Measurements from ENCODE around the gene RTN4RL2. TPM values are rescaled to one million over a fixed set of nuclear protein-coding genes. Genes with fewer than 3 reads are reported as not detected.
A peak's percentile ranks its signal among the peaks of the same experiment; 100 is the strongest.

Gene RTN4RL2
- total RNA-seq, 3 donors from 2014 or later (not counting 1 experiment from before 2014, with no cell fraction given) = 0.38 to 0.61 (median 0.48) TPM

DNA sequence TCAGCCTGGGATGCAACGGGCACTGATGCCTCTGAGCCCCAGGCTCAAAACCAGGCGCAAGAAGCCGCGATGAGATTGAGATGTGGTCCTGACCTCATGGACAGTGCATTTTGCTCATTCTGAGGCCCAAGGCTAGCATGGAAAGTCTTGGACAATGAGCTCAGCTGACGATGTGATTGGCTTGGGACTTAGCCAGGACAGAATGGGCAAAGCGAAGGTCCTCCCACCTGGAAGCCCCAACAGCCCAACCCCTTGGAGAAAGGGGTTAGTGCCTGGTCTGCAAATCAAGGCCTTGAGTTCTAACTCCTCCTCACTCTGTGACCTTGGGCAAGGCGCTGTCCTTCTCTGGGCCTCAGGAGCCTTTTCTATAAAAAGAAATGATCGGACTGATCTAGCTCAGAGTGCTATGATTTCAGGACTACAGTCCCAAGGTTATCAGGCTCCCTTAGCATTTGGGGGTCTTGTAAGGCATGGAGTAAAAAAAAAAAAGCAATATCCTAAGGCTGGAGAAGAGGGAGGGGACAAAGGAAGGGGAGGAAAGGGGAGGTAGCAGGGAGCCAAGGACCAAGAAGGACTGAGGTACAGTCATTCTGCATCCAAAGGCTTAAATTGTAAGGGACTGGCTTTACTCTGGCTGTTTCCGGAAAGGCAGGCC, 36.1 kb upstream of the RTN4RL2 start:
- Mint-ChIP-seq H3K9me3 (no peaks in the 10 kb centered on the region), H3K27ac (peak overlapping the region; percentile 79 to 90), H3K4me3 (peak overlapping the region; percentile 41), H3K27me3 (ENCODE audit: low read depth in 2 of 2) (peaks cover 0 to 7% of the 10 kb centered on the region in 2 donors), H3K36me3 (no peaks in the 10 kb centered on the region), H3K4me1 (peaks cover 54 to 65% of the 10 kb centered on the region in 2 donors)
- Histone ChIP-seq H3K4me3 (ENCODE audit: low read length) (no peak overlapping the region), H3K27me3 (ENCODE audit: control insufficient read depth, insufficient read depth, low read length) (no peaks in the 10 kb centered on the region), H3K4me1 (ENCODE audit: control insufficient read depth, insufficient read depth, low read length) (peaks cover 60% of the 10 kb centered on the region), H3K27ac (ENCODE audit: low read length) (peak overlapping the region; percentile 65), H3K9me3 (ENCODE audit: control insufficient read depth, insufficient read depth, low read length) (no peaks in the 10 kb centered on the region), H3K36me3 (ENCODE audit: control insufficient read depth, insufficient read depth, low read length) (peaks cover 2% of the 10 kb centered on the region)
- ATAC-seq (no peak), DNase-seq (peak in 1 of 2 donors; percentile 12)
- intact Hi-C loops (cut with micrococcal nuclease) = no loop called here
- TF ChIP-seq CTCF (IDR thresholded peaks at IDR 0.05) = no peak
- 85% methylated on average over 9 of the region's 9 CpGs for WGBS (ENCODE audit: insufficient coverage)

GRCh38 chr11:57424792-57425564, 35.4 kb upstream of the RTN4RL2 start:
- no peak for TF ChIP-seq CTCF (IDR thresholded peaks at IDR 0.05)
- H3K36me3 ChIP-seq (ENCODE audit: control insufficient read depth, insufficient read depth, low read length) = peaks cover 2% of the 10 kb centered on the region
- ATAC-seq (peak; percentile 80 to 92 (median 86)), DNase-seq (peak; percentile 77 to 92)
- H3K4me3 ChIP-seq (ENCODE audit: low read length) = no peak overlapping the region
- 13% methylated on average over 15 of the region's 15 CpGs for whole genome bisulfite sequencing (ENCODE audit: insufficient coverage)
- H3K27me3 Mint-ChIP-seq (ENCODE audit: low read depth in 2 of 2) = peaks cover 0 to 7% of the 10 kb centered on the region in 2 donors
- peaks cover 60% of the 10 kb centered on the region for H3K4me1 ChIP-seq (ENCODE audit: control insufficient read depth, insufficient read depth, low read length)
- no peaks in the 10 kb centered on the region for H3K36me3 Mint-ChIP-seq
- peak overlapping the region; percentile 65 for H3K27ac ChIP-seq (ENCODE audit: low read length)
- H3K27me3 ChIP-seq (ENCODE audit: control insufficient read depth, insufficient read depth, low read length) = no peaks in the 10 kb centered on the region
- intact Hi-C loops (cut with micrococcal nuclease) = loop anchor here (5.0 kb wide), 1 partner anchor 88 kb away; the partner anchor contains the start of genes P2RX3 and SSRP1
- H3K9me3 Mint-ChIP-seq = no peaks in the 10 kb centered on the region
- H3K27ac Mint-ChIP-seq = peak overlapping the region; percentile 79 to 90
- peaks cover 54 to 65% of the 10 kb centered on the region in 2 donors for H3K4me1 Mint-ChIP-seq
- H3K4me3 Mint-ChIP-seq = peak overlapping the region; percentile 71
- H3K9me3 ChIP-seq (ENCODE audit: control insufficient read depth, insufficient read depth, low read length) = no peaks in the 10 kb centered on the region

DNA sequence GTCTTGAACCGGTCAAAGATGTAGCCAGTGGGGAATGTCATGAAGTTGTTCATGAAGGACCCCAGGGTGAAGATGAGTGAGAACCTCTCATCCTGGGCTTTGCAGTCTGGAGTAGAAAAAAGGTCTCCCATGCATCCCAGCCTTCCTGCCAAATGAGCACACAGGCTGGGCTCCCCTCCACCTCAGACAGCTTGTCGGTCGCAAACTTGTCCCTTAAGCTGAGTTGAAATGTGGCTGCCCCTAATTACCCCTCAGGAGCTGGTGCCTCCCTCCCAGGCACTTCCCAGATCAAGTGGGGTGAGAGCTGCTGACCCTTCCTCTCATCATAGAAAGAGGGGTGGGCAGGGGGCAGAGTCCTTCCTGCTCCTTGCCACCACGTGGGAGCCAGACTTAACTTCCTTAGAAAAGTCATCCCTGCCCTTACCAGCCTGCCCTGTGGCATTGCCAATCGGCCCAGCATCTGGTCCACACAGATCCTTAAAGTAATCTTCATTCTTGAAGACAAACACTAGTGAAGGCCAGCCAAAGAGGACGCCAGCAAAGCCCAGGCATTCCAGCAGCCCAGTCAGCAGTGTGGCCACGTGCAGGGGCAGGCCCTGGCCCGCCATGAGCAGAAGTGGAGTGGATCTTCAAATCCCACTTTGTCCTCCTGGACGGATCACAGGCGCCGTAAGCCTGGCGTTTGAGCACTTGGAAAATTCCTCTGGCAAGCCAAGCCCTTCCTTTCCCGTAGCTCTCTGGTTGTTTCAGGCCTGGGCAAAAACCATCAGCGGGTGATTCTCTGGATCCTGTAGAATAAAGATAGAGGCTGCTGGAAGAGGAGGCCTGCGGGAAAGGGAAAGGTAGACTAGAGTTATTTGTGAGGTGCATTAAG, 34.5 kb upstream of the RTN4RL2 start:
- no peaks in the 10 kb centered on the region for H3K9me3 ChIP-seq (ENCODE audit: control insufficient read depth, insufficient read depth, low read length)
- Mint-ChIP-seq H3K9me3 (no peaks in the 10 kb centered on the region), H3K27ac (peak overlapping the region; percentile 79 to 90), H3K4me1 (peaks cover 54 to 63% of the 10 kb centered on the region in 2 donors), H3K36me3 (no peaks in the 10 kb centered on the region), H3K4me3 (peak overlapping the region; percentile 91), H3K27me3 (ENCODE audit: low read depth in 2 of 2) (peaks cover 0 to 7% of the 10 kb centered on the region in 2 donors)
- peak overlapping the region; percentile 48 for H3K4me3 ChIP-seq (ENCODE audit: low read length)
- ATAC-seq = no peak
- TF ChIP-seq CTCF (IDR thresholded peaks at IDR 0.05) = no peak
- H3K36me3 ChIP-seq (ENCODE audit: control insufficient read depth, insufficient read depth, low read length) = no peaks in the 10 kb centered on the region
- WGBS (ENCODE audit: insufficient coverage) = 67% methylated on average over 15 of the region's 15 CpGs
- no peaks in the 10 kb centered on the region for H3K27me3 ChIP-seq (ENCODE audit: control insufficient read depth, insufficient read depth, low read length)
- intact Hi-C loops (cut with micrococcal nuclease) = loop anchor here (5.0 kb wide), 1 partner anchor 89 kb away; the partner anchor contains the start of genes P2RX3 and SSRP1
- H3K4me1 ChIP-seq (ENCODE audit: control insufficient read depth, insufficient read depth, low read length) = peaks cover 60% of the 10 kb centered on the region
- peak in 1 of 2 donors; percentile 17 for DNase-seq
- peak overlapping the region; percentile 65 for H3K27ac ChIP-seq (ENCODE audit: low read length)

All from natural killer cell (primary cell).